Lower leg skin (tissue), 3 donors: ENCODE measurements around the gene WASF3.

ENCODE experiments used
- POLR2A ChIP-seq, 2 donors: fragments of 450-650 bp; IDR thresholded peaks; one replicate each; pipeline ENCODE4 v1.6.1; 2016 to 2017; ENCODE audit warnings: antibody characterized with exemption in 2 of 2, mild to moderate bottlenecking in 1 of 2, moderate library complexity in 1 of 2
- TF ChIP-seq, protein P1 (sequence below), 3 donors: fragments of 450-650 bp; IDR thresholded peaks; one replicate each; pipeline ENCODE4 v1.5.1; 2016; ENCODE audit warnings: antibody characterized with exemption in 3 of 3, mild to moderate bottlenecking in 3 of 3, moderate library complexity in 2 of 3

GRCh38 chr13:26593661-26594060 lies 36.2 kb downstream of the WASF3 start:
- TF ChIP-seq, protein P1, sequence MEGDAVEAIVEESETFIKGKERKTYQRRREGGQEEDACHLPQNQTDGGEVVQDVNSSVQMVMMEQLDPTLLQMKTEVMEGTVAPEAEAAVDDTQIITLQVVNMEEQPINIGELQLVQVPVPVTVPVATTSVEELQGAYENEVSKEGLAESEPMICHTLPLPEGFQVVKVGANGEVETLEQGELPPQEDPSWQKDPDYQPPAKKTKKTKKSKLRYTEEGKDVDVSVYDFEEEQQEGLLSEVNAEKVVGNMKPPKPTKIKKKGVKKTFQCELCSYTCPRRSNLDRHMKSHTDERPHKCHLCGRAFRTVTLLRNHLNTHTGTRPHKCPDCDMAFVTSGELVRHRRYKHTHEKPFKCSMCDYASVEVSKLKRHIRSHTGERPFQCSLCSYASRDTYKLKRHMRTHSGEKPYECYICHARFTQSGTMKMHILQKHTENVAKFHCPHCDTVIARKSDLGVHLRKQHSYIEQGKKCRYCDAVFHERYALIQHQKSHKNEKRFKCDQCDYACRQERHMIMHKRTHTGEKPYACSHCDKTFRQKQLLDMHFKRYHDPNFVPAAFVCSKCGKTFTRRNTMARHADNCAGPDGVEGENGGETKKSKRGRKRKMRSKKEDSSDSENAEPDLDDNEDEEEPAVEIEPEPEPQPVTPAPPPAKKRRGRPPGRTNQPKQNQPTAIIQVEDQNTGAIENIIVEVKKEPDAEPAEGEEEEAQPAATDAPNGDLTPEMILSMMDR (IDR thresholded peaks at IDR 0.05), result no peak
- TF ChIP-seq POLR2A (IDR thresholded peaks at IDR 0.05), result no peak
